Stimulated activated CD4-positive, alpha-beta T cell treated with anti-CD3 and anti-CD28 coated beads, Interleukin-2, amount 100 ng/mL, for 4 hours (primary cell): ENCODE data around the gene C1orf226.
"Not testable (repeated sequence)": the region's sequence is repeated elsewhere in the genome, so short reads cannot be mapped to it uniquely, and the experiment has no call there.

ENCODE experiments used
- DNase-seq: peaks from one replicate; pipeline ENCODE4 v3.0.0-alpha.2; 2020; ENCODE audit warnings: low read depth

C1orf226 gene

GRCh38 chr1:162381383-162381782 is at the start of gene C1orf226:
TSS of gene C1orf226 (plus strand) at chr1:162381728. CDS start at chr1:162381902, 174 bp downstream.
- no peak for DNase-seq

- no peak for DNase-seq
These were observed 47.5 kb upstream of the C1orf226 start for GRCh38 chr1:162333991-162334390.

- no peak for DNase-seq
These were observed 46.4 kb upstream of the C1orf226 start for GRCh38 chr1:162335126-162335525.

- DNase-seq = no peak
These were observed 44.8 kb upstream of the C1orf226 start for GRCh38 chr1:162336621-162337285.

GRCh38 chr1:162342452-162342983 is 39.0 kb upstream of the C1orf226 start:
- DNase-seq = no peak

GRCh38 chr1:162343470-162343869 is 38.1 kb upstream of the C1orf226 start:
- no peak for DNase-seq

GRCh38 chr1:162347281-162347680 is 34.2 kb upstream of the C1orf226 start:
- no peak for DNase-seq

GRCh38 chr1:162349635-162350330 is 31.7 kb upstream of the C1orf226 start:
- DNase-seq = no peak

GRCh38 chr1:162351246-162351842 is 30.2 kb upstream of the C1orf226 start:
- no peak for DNase-seq

GRCh38 chr1:162351874-162352273 is 29.7 kb upstream of the C1orf226 start:
- DNase-seq = not testable (repeated sequence)

GRCh38 chr1:162353078-162353477 is 28.4 kb upstream of the C1orf226 start:
- no peak for DNase-seq

GRCh38 chr1:162353702-162354101 is 27.8 kb upstream of the C1orf226 start:
- DNase-seq = no peak

- DNase-seq = no peak
These were observed 23.8 kb upstream of the C1orf226 start for GRCh38 chr1:162357681-162358266.

- DNase-seq = no peak
These were observed 22.6 kb upstream of the C1orf226 start for GRCh38 chr1:162358928-162359327.

- DNase-seq = no peak
These were observed 21.8 kb upstream of the C1orf226 start for GRCh38 chr1:162359523-162360236.

GRCh38 chr1:162360237-162360873 is 21.2 kb upstream of the C1orf226 start:
- no peak for DNase-seq

- no peak for DNase-seq
These were observed 20.7 kb upstream of the C1orf226 start for GRCh38 chr1:162360874-162361260.

GRCh38 chr1:162361349-162361748 is 20.2 kb upstream of the C1orf226 start:
- DNase-seq = no peak

GRCh38 chr1:162363823-162364222 is 17.7 kb upstream of the C1orf226 start:
- DNase-seq = no peak

GRCh38 chr1:162364498-162364897 is 17.0 kb upstream of the C1orf226 start:
- DNase-seq = no peak

GRCh38 chr1:162365284-162366020 is 16.1 kb upstream of the C1orf226 start:
- DNase-seq = no peak
